Peyer's patch (tissue), 4 donors: ENCODE measurements around the gene YTHDC1. TPM values are rescaled to one million over a fixed set of nuclear protein-coding genes. Genes with fewer than 3 reads are reported as not detected.

ENCODE experiments used
- DNase-seq, 3 donors: peaks; one replicate each; pipeline ENCODE4 v3.0.0-alpha.2; 2017 to 2019
- H3K27ac ChIP-seq, 4 donors: fragments of 200-600 bp; sonication (generic); one replicate each; pipeline ENCODE4 v1.5.1; 2016 to 2019
- H3K27me3 ChIP-seq, 2 donors: fragments of 200-600 bp; sonication (generic); one replicate each; pipeline ENCODE4 v1.5.1; 2019
- H3K36me3 ChIP-seq, 3 donors: fragments of 200-600 bp; sonication (generic); one replicate each; pipeline ENCODE4 v1.5.1; 2016 to 2019
- H3K4me1 ChIP-seq, 4 donors: fragments of 200-600 bp; sonication (generic); one replicate each; pipeline ENCODE4 v1.5.1; 2016 to 2019
- H3K4me3 ChIP-seq, 4 donors: fragments of 200-600 bp; sonication (generic); 1 replicate in 3 of 4; 2 replicates in 1 of 4; pipeline ENCODE4 v1.5.1; 2016 to 2019; ENCODE audit warnings: mild to moderate bottlenecking in 1 of 4
- H3K9me3 ChIP-seq, 4 donors: fragments of 200-600 bp; sonication (generic); one replicate each; pipeline ENCODE4 v1.5.1; 2016 to 2019; ENCODE audit warnings: mild to moderate bottlenecking in 1 of 4
- POLR2A ChIP-seq, 2 donors: fragments of 450-650 bp; IDR thresholded peaks; one replicate each; pipeline ENCODE4 v1.5.1; 2017; ENCODE audit warnings: antibody characterized with exemption in 2 of 2, mild to moderate bottlenecking in 2 of 2, moderate library complexity in 2 of 2
- total RNA-seq, 4 donors: library from RNA; depleted of rRNA; stranded (reverse); fragments of >200 nt; gene quantifications; one replicate each; pipeline ENCODE4 v1.1.0, GENCODE V29; 2016
- TF ChIP-seq, protein P1 (sequence below), 6 experiments: fragments of 450-650 bp in 4 of 6; fragments of 200-600 bp in 2 of 6; sonication (generic) in 1 of 6; IDR thresholded peaks; one replicate each; pipeline ENCODE4 v1.5.1; 2017 to 2019; ENCODE audit warnings: antibody characterized with exemption in 6 of 6, mild to moderate bottlenecking in 3 of 6, moderate library complexity in 1 of 6

Gene YTHDC1
- total RNA-seq, 4 donors from 2014 or later, result 65.0 to 137 (median 83.3) TPM

DNA sequence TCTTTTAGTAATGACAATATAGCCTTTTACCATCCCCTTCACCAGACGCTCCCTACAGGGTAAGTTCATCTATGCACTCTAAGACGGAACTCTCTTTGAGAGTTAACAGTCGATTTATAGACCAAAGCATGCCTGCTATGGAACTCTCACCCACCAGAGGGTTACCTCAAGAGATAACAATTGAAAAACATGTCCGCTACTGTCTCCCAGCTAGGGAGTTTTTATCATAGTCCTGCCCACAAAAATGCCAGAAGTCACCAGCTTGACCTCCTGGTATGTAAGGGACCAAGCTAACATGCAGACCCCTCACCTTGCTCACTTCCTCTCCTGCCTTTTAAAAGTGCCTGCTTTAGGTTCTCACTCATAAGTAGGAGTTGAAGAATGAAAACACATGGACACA, 16.7 kb upstream of the YTHDC1 start:
- Histone ChIP-seq H3K9me3 (no peaks in the 10 kb centered on the region), H3K4me3 (no peak overlapping the region), H3K4me1 (no peaks in the 10 kb centered on the region), H3K36me3 (no peaks in the 10 kb centered on the region), H3K27ac (no peak overlapping the region), H3K27me3 (no peaks in the 10 kb centered on the region)
- DNase-seq, result no peak
- no peak for TF ChIP-seq POLR2A (IDR thresholded peaks at IDR 0.05)
- TF ChIP-seq, protein P1, sequence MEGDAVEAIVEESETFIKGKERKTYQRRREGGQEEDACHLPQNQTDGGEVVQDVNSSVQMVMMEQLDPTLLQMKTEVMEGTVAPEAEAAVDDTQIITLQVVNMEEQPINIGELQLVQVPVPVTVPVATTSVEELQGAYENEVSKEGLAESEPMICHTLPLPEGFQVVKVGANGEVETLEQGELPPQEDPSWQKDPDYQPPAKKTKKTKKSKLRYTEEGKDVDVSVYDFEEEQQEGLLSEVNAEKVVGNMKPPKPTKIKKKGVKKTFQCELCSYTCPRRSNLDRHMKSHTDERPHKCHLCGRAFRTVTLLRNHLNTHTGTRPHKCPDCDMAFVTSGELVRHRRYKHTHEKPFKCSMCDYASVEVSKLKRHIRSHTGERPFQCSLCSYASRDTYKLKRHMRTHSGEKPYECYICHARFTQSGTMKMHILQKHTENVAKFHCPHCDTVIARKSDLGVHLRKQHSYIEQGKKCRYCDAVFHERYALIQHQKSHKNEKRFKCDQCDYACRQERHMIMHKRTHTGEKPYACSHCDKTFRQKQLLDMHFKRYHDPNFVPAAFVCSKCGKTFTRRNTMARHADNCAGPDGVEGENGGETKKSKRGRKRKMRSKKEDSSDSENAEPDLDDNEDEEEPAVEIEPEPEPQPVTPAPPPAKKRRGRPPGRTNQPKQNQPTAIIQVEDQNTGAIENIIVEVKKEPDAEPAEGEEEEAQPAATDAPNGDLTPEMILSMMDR (IDR thresholded peaks at IDR 0.05), result no peak

DNA sequence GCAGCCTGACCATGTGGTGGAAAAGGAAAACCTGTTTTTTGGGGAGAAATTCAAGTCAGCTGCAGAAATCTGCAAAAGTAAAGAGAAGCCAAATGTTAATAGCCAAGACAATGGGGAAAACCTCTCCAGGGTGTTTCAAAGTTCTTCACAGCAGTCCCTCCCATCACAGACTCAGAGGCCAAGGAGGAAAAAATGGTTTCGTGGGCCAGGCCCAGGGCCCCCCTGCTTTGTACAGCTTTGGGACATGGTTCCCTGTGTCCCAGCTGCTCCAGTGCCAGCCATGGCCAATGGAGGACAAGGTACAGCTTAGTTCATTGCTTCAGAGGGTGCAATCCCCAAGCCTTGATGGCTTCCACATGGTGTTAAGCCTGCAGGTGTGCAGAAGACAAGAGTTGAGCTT, 15.2 kb upstream of the YTHDC1 start:
- Histone ChIP-seq H3K27me3 (no peaks in the 10 kb centered on the region), H3K4me1 (no peaks in the 10 kb centered on the region), H3K9me3 (no peaks in the 10 kb centered on the region), H3K27ac (no peak overlapping the region), H3K4me3 (no peak overlapping the region), H3K36me3 (no peaks in the 10 kb centered on the region)
- no peak for DNase-seq
- TF ChIP-seq POLR2A (IDR thresholded peaks at IDR 0.05), result no peak
- TF ChIP-seq, protein P1 (IDR thresholded peaks at IDR 0.05), result no peak

DNA sequence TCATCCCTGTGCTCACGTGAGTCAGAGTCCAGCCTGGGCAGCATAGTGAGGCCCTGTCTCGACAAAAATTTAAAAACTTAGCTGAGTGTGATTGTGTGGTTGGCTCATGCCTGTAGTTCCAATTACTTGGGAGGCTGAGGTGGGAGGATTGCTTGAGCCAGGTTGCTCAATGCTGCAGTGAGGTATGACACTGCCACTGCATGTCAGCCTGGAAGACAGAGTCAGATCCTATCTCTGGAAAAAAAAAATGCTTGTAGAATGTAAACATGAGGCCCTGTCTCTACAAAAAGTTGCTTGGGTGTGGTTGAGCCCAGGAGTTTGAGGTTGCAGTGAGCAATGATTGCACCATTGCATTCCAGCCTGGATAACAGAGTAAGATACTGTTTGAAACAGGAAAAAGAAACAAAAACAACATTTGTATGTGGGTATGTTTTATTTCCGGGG, 11.3 kb upstream of the YTHDC1 start:
- no peaks in the 10 kb centered on the region for H3K4me1 ChIP-seq
- no peaks in the 10 kb centered on the region for H3K27me3 ChIP-seq
- no peak overlapping the region for H3K27ac ChIP-seq
- H3K36me3 ChIP-seq, result no peaks in the 10 kb centered on the region
- H3K4me3 ChIP-seq, result no peak overlapping the region
- DNase-seq, result no peak
- no peak for TF ChIP-seq POLR2A (IDR thresholded peaks at IDR 0.05)
- no peaks in the 10 kb centered on the region for H3K9me3 ChIP-seq

DNA sequence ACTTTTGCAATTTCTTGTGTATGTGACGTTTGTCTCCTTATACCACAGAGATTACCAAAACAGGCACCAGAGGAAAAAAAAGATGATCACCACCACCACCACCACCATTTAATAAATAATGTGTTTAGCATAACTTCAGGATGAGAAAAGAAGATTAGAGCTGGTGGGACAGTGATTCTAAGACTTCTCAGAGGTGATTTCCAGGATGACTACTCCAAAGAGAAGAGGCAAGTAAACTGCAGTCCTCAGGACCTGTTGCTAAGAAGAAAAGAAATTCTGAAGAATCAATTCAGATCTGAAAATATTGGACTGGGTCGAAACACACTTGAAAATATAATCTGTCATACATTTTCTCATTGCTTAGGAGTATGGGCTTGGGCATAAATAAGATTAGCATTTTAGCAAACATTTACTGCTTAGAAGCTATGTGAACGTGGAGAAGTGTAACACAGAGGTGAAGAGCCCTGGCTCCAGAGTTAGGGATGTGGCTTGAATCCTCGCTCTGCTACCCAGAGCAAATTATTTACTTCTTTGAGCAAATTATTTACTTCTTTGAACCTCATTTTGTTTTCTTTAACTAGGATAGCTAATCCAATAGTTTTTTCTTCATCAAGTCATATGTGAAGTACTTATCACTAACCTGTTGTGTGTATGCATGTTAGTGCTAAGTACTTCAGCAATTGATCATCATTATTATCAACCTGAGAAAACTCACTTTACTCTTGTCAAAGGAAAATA, 10.5 kb upstream of the YTHDC1 start:
- TF ChIP-seq POLR2A (IDR thresholded peaks at IDR 0.05), result no peak
- TF ChIP-seq, protein P1 (IDR thresholded peaks at IDR 0.05), result no peak
- Histone ChIP-seq H3K9me3 (no peaks in the 10 kb centered on the region), H3K4me1 (no peaks in the 10 kb centered on the region), H3K27ac (no peak overlapping the region), H3K36me3 (no peaks in the 10 kb centered on the region), H3K4me3 (no peak overlapping the region), H3K27me3 (no peaks in the 10 kb centered on the region)
- DNase-seq, result no peak

DNA sequence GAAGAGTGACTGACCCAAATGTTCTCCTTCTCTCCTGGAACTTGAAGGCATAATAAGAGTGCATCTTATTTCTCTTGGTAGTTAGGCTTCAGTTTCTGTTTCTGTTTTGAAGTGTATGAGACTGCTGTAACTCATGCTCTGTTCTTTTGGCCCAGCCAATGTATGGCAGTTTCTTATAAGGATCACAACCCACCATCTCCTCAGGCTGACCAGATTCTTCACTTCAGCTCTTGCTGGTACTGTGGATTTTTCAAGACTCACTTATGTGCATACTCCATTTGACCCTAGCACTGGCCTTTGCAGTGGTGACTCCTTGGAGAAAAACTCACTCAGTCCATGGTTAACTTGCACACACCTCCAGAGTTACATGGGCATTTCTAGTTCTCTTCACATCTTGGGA, 9.6 kb upstream of the YTHDC1 start:
- Histone ChIP-seq H3K9me3 (no peaks in the 10 kb centered on the region), H3K4me3 (no peak overlapping the region), H3K27me3 (no peaks in the 10 kb centered on the region), H3K27ac (no peak overlapping the region), H3K36me3 (no peaks in the 10 kb centered on the region), H3K4me1 (no peaks in the 10 kb centered on the region)
- TF ChIP-seq, protein P1 (IDR thresholded peaks at IDR 0.05), result no peak
- no peak for TF ChIP-seq POLR2A (IDR thresholded peaks at IDR 0.05)
- DNase-seq, result no peak

DNA sequence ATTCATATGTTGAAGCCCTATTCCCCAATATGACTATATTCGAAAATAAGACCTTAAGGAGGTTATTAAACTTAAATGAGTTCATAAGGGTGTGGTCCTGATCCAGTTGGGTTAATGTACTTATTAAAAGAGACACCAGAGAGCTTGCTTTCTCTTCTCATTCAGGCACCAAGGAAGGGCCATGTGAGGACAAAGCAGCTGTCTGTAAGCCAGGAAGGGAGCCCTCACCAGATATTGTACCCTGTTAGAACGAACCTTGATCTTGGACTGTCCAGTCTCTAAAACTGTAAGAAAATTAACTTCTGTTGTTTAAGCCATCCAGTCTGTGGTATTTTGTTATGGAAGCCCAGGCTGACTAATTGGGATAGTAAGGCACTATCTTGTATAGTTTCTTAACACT, 9.1 kb upstream of the YTHDC1 start:
- H3K4me3 ChIP-seq, result no peak overlapping the region
- DNase-seq, result no peak
- TF ChIP-seq POLR2A (IDR thresholded peaks at IDR 0.05), result no peak
- TF ChIP-seq, protein P1 (IDR thresholded peaks at IDR 0.05), result no peak
- H3K36me3 ChIP-seq, result no peaks in the 10 kb centered on the region
- H3K9me3 ChIP-seq, result no peaks in the 10 kb centered on the region
- no peaks in the 10 kb centered on the region for H3K4me1 ChIP-seq
- no peak overlapping the region for H3K27ac ChIP-seq
- H3K27me3 ChIP-seq, result no peaks in the 10 kb centered on the region
